IMR-90 (cell line): ENCODE data around the gene TPD52L2. TPM values are rescaled to one million over a fixed set of nuclear protein-coding genes. Genes with fewer than 3 reads are reported as not detected.

Experiments
- ATAC-seq: fragments of 200-7000 bp; cut with Tn5 transposase; 2 replicates; pipeline ENCODE4 v1.9.1; 2020; ENCODE audit warnings: low read depth, mild to moderate bottlenecking, moderate library complexity
- BruUV-seq: library from RNA; stranded (reverse); fragments of 400-500 nt; replicated peaks from 2 replicates; lab custom pipeline; 2021; lab: Mats Ljungman, UMichigan
- CTCF ChIA-PET: fragments of 300-600 bp; formaldehyde crosslinking; extraction: SDS; loops from one replicate; lab custom pipeline; 2021; ENCODE audit warnings: antibody characterized with exemption; lab: Yijun Ruan, JAX
- POLR2A ChIA-PET: fragments of 300-600 bp; sonication (Branson Sonifier 250); formaldehyde crosslinking; loops from one replicate; lab custom pipeline; 2022; ENCODE audit warnings: antibody characterized with exemption; ENCODE audit not compliant: unreplicated experiment; lab: Charles Lee
- DNase-seq: peaks from one replicate; pipeline ENCODE4 v3.0.0; 2013
- H2AFZ ChIP-seq: replicated peaks from 2 replicates; pipeline ENCODE3; 2013; ENCODE audit warnings: low read length, mild to moderate bottlenecking; ENCODE audit not compliant: poor library complexity
- H2AK5ac ChIP-seq: 2 replicates; pipeline ENCODE4 v1.6.1; 2013; ENCODE audit warnings: low read depth, low read length, inconsistent platforms
- H2AK9ac ChIP-seq: replicated peaks from 2 replicates; pipeline ENCODE3; 2013; ENCODE audit warnings: mild to moderate bottlenecking, low read depth, low read length, moderate library complexity; ENCODE audit not compliant: poor library complexity
- H2BK120ac ChIP-seq: 2 replicates; pipeline ENCODE4 v1.6.1; 2013; ENCODE audit warnings: low read depth, low read length, inconsistent platforms
- H2BK15ac ChIP-seq: 3 replicates; pipeline ENCODE4 v1.6.1; 2013; ENCODE audit warnings: low read depth, low read length, inconsistent platforms
- H2BK20ac ChIP-seq: 2 replicates; pipeline ENCODE4 v1.6.1; 2013; ENCODE audit warnings: low read depth, mild to moderate bottlenecking, inconsistent platforms, low read length, moderate library complexity
- H2BK5ac ChIP-seq: 2 replicates; pipeline ENCODE4 v1.6.1; 2013; ENCODE audit warnings: mild to moderate bottlenecking, low read depth, low read length, inconsistent platforms; ENCODE audit not compliant: poor library complexity, severe bottlenecking
- H3K14ac ChIP-seq: replicated peaks from 2 replicates; pipeline ENCODE4 v1.6.1; 2013; ENCODE audit warnings: low read depth, low read length, inconsistent platforms
- H3K18ac ChIP-seq: 2 replicates; pipeline ENCODE4 v1.6.1; 2013; ENCODE audit warnings: low read depth, low read length, control low read depth
- H3K23ac ChIP-seq: 2 replicates; pipeline ENCODE4 v1.6.1; 2013; ENCODE audit warnings: low read depth, low read length, inconsistent platforms
- H3K27ac ChIP-seq: 2 replicates; pipeline ENCODE4 v1.5.1; 2013; ENCODE audit warnings: mild to moderate bottlenecking, control low read depth, low read length; ENCODE audit not compliant: insufficient read depth
- H3K27me3 ChIP-seq: 2 replicates; pipeline ENCODE4 v1.6.1; 2013; ENCODE audit warnings: low read length; ENCODE audit not compliant: control insufficient read depth, insufficient read depth
- H3K36me3 ChIP-seq: 2 replicates; pipeline ENCODE4 v1.6.1; 2013; ENCODE audit warnings: low read length, mixed read lengths; ENCODE audit not compliant: control insufficient read depth, insufficient read depth
- H3K4ac ChIP-seq: 2 replicates; pipeline ENCODE4 v1.6.1; 2013; ENCODE audit warnings: low read depth, low read length, inconsistent platforms
- H3K4me1 ChIP-seq: 2 replicates; pipeline ENCODE4 v1.6.1; 2013; ENCODE audit warnings: low read length, mixed read lengths; ENCODE audit not compliant: control insufficient read depth, insufficient read depth
- H3K4me2 ChIP-seq: 2 replicates; pipeline ENCODE4 v1.6.1; 2013; ENCODE audit warnings: low read depth, mild to moderate bottlenecking, control low read depth, low read length, moderate library complexity
- H3K4me3 ChIP-seq: 2 replicates; pipeline ENCODE4 v1.5.1; 2013; ENCODE audit warnings: low read depth, mild to moderate bottlenecking, control low read depth, low read length, moderate library complexity; ENCODE audit not compliant: insufficient read depth
- H3K56ac ChIP-seq: 2 replicates; pipeline ENCODE4 v1.6.1; 2013; ENCODE audit warnings: low read length, inconsistent platforms; ENCODE audit not compliant: insufficient read depth; ENCODE audit errors: extremely low read depth
- H3K79me1 ChIP-seq, 2 experiments: 2 replicates each; pipeline ENCODE4 v1.6.1; 2013; ENCODE audit warnings: low read length in 2 of 2, inconsistent platforms in 1 of 2, low read depth in 1 of 2
- H3K9ac ChIP-seq: 2 replicates; pipeline ENCODE4 v1.6.1; 2013; ENCODE audit warnings: low read depth, low read length, control low read depth
- H3K9me1 ChIP-seq: 2 replicates; pipeline ENCODE4 v1.6.1; 2013; ENCODE audit warnings: low read length, inconsistent platforms; ENCODE audit not compliant: insufficient read depth
- H3K9me3 ChIP-seq: 2 replicates; pipeline ENCODE4 v1.6.1; 2013; ENCODE audit warnings: low read length; ENCODE audit not compliant: control insufficient read depth, insufficient read depth
- H4K20me1 ChIP-seq: 2 replicates; pipeline ENCODE4 v1.6.1; 2013; ENCODE audit warnings: low read length, inconsistent platforms; ENCODE audit not compliant: insufficient read depth
- H4K5ac ChIP-seq: 2 replicates; pipeline ENCODE4 v1.6.1; 2013; ENCODE audit warnings: mild to moderate bottlenecking, low read depth, low read length, control low read depth
- H4K8ac ChIP-seq, 2 experiments: 2 replicates each; pipeline ENCODE4 v1.6.1; 2013; ENCODE audit warnings: low read depth in 2 of 2, low read length in 2 of 2, control low read depth in 1 of 2, inconsistent platforms in 1 of 2
- H4K91ac ChIP-seq: 2 replicates; pipeline ENCODE4 v1.6.1; 2013; ENCODE audit warnings: low read depth, low read length, inconsistent platforms; ENCODE audit not compliant: insufficient read depth
- BHLHE40 ChIP-seq: fragments of 150-350 bp; IDR thresholded peaks from 2 replicates; pipeline ENCODE4 v1.6.1; 2016; ENCODE audit warnings: mild to moderate bottlenecking, low read depth, low read length
- CEBPB ChIP-seq: IDR thresholded peaks from 2 replicates; pipeline ENCODE4 v1.6.1; 2012; ENCODE audit warnings: low read depth, low read length, improper control_type of control experiment
- CHD1 ChIP-seq: IDR thresholded peaks from 2 replicates; pipeline ENCODE4 v1.6.1; 2012; ENCODE audit warnings: low read depth, low read length, improper control_type of control experiment
- FOS ChIP-seq: fragments of 150-350 bp; IDR thresholded peaks from 2 replicates; pipeline ENCODE4 v1.6.1; 2016; ENCODE audit warnings: low read depth, low read length
- MAFK ChIP-seq: IDR thresholded peaks from 2 replicates; pipeline ENCODE4 v1.6.1; 2012; ENCODE audit warnings: low read depth, low read length, improper control_type of control experiment
- MAZ ChIP-seq: IDR thresholded peaks from 2 replicates; pipeline ENCODE4 v1.6.1; 2012; ENCODE audit warnings: low read depth, mild to moderate bottlenecking, low read length, improper control_type of control experiment, moderate library complexity, borderline replicate concordance
- MXI1 ChIP-seq: IDR thresholded peaks from 2 replicates; pipeline ENCODE4 v1.6.1; 2012; ENCODE audit warnings: low read depth, mild to moderate bottlenecking, low read length, moderate library complexity, borderline replicate concordance
- NFE2L2 ChIP-seq: fragments of 150-350 bp; IDR thresholded peaks from 2 replicates; pipeline ENCODE4 v1.6.1; 2016; ENCODE audit warnings: low read depth, mild to moderate bottlenecking, low read length
- POLR2A ChIP-seq: IDR thresholded peaks from 2 replicates; pipeline ENCODE4 v1.6.1; 2012; ENCODE audit warnings: mild to moderate bottlenecking, low read depth, low read length
- RAD21 ChIP-seq: IDR thresholded peaks from 2 replicates; pipeline ENCODE4 v1.6.1; 2012; ENCODE audit warnings: low read length, improper control_type of control experiment
- RCOR1 ChIP-seq: IDR thresholded peaks from 2 replicates; pipeline ENCODE4 v1.6.1; 2012; ENCODE audit warnings: mild to moderate bottlenecking, low read length, improper control_type of control experiment; ENCODE audit not compliant: insufficient replicate concordance
- RFX5 ChIP-seq: IDR thresholded peaks from 2 replicates; pipeline ENCODE4 v1.8.0; 2012; ENCODE audit warnings: low read depth, mild to moderate bottlenecking, low read length, moderate library complexity
- SMC3 ChIP-seq: fragments of 150-350 bp; IDR thresholded peaks from 2 replicates; pipeline ENCODE4 v1.6.1; 2016; ENCODE audit warnings: low read depth, mild to moderate bottlenecking, antibody characterized with exemption, low read length, moderate library complexity
- whole genome bisulfite sequencing, 2 experiments: methylation state at CpG; one replicate each; pipeline versions ENCODE4 v1.1.5 to v1.1.7; 2013; ENCODE audit warnings: missing lambda C conversion rate in 2 of 2; ENCODE audit not compliant: insufficient read length in 1 of 2; ENCODE audit errors: extremely low coverage in 2 of 2; 5-methylcytosine and 5-hydroxymethylcytosine counted together
- dilution Hi-C: fragments of 300-500 bp; cut with HindIII; formaldehyde crosslinking; loops from one replicate; pipeline ENCODE4 v1.14.3; 2018; ENCODE audit warnings: low sequenced_read_pairs; ENCODE audit not compliant: unreplicated experiment
- in situ Hi-C: fragments of 300-500 bp; cut with MboI; formaldehyde crosslinking; loops from 3 replicates; pipeline ENCODE4 v1.14.3; 2019; ENCODE audit warnings: low sequenced_read_pairs, inconsistent platforms, mixed read lengths
- intact Hi-C: fragments of 100-400 bp; cut with micrococcal nuclease; formaldehyde crosslinking; loops from 2 replicates; pipeline ENCODE4 v1.10.0; 2022
- polyA plus RNA-seq, 3 experiments: library from polyadenylated mRNA; depleted of rRNA; stranded (reverse); fragments of >200 nt; gene quantifications; 2 replicates each; pipeline ENCODE4 v1.2.3, GENCODE V29; 2012; ENCODE audit warnings: low replicate concordance in 1 of 3
- total RNA-seq: library from RNA; depleted of rRNA; stranded (reverse); fragments of >200 nt; gene quantifications from 2 replicates; pipeline ENCODE4 v1.2.3, GENCODE V29; 2012
- TF ChIP-seq, protein P1 (sequence below): conservative IDR thresholded peaks from 2 replicates; pipeline ENCODE4 v1.5.1; 2012; ENCODE audit warnings: mild to moderate bottlenecking, low read depth, low read length, improper control_type of control experiment
- TF ChIP-seq, protein P2 (sequence below): fragments of 150-350 bp; IDR thresholded peaks from 2 replicates; pipeline ENCODE4 v1.6.1; 2017; ENCODE audit warnings: mild to moderate bottlenecking, antibody characterized with exemption, low read length, low read depth
- TF ChIP-seq, protein P3 (sequence below): fragments of 150-350 bp; IDR thresholded peaks from 2 replicates; pipeline ENCODE4 v1.6.1; 2016; ENCODE audit warnings: low read depth, mild to moderate bottlenecking, low read length, moderate library complexity, borderline replicate concordance

TPD52L2 gene
- total and polyA plus RNA-seq, 2 of the 4 experiments (the other 2 are of a cell fraction), result 113 to 189 TPM

DNA sequence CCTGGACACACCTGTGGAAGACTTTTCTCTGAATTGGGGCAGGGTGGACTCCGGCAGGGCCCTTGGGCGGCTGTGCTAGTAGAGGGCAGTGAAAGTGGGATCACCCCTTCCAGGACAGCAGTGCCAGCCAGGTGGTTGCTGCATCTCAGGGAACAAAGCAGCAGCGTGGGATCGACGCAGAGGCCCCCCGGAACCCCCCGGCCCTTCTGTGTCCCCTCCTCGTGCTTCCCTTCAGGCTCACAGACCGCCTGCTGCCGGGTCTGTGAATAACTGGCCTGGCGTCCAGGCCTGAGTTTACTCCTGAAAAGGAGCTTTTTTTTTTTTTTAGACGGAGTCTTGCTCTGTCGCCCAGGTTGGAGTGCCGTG lies 21.0 kb downstream of the TPD52L2 start:
- Histone ChIP-seq H3K4me3 (no peak overlapping the region), H3K9ac (no peak overlapping the region), H3K4ac (no peak overlapping the region), H4K91ac (no peak overlapping the region), H4K5ac (no peak overlapping the region), H2BK5ac (no peak overlapping the region), H3K18ac (no peak overlapping the region), H3K4me2 (no peak overlapping the region), H2AFZ (no peak overlapping the region), H3K9me1 (peaks cover 8% of the 10 kb centered on the region), H2BK15ac (no peak overlapping the region), H3K36me3 (peaks cover 82% of the 10 kb centered on the region), H3K79me1 (peaks cover 30 to 79% of the 10 kb centered on the region in 2 experiments), H3K14ac (no peak overlapping the region), H3K4me1 (peaks cover 9% of the 10 kb centered on the region), H2AK5ac (no peak overlapping the region), H3K27ac (no peak overlapping the region), H2BK20ac (no peak overlapping the region), H2BK120ac (no peak overlapping the region), H4K8ac (no peak overlapping the region), H3K23ac (no peak overlapping the region), H3K56ac (no peak overlapping the region), H2AK9ac (no peak overlapping the region), H3K9me3 (no peaks in the 10 kb centered on the region), H4K20me1 (peaks cover 82% of the 10 kb centered on the region), H3K27me3 (no peaks in the 10 kb centered on the region)
- TF ChIP-seq CHD1 (no peak), POLR2A (no peak), BHLHE40 (no peak), MAZ (no peak), CEBPB (no peak), MXI1 (no peak), SMC3 (no peak), RCOR1 (no peak), RAD21 (no peak), RFX5 (no peak), MAFK (no peak), FOS (no peak), NFE2L2 (no peak)
- TF ChIP-seq, protein P1, sequence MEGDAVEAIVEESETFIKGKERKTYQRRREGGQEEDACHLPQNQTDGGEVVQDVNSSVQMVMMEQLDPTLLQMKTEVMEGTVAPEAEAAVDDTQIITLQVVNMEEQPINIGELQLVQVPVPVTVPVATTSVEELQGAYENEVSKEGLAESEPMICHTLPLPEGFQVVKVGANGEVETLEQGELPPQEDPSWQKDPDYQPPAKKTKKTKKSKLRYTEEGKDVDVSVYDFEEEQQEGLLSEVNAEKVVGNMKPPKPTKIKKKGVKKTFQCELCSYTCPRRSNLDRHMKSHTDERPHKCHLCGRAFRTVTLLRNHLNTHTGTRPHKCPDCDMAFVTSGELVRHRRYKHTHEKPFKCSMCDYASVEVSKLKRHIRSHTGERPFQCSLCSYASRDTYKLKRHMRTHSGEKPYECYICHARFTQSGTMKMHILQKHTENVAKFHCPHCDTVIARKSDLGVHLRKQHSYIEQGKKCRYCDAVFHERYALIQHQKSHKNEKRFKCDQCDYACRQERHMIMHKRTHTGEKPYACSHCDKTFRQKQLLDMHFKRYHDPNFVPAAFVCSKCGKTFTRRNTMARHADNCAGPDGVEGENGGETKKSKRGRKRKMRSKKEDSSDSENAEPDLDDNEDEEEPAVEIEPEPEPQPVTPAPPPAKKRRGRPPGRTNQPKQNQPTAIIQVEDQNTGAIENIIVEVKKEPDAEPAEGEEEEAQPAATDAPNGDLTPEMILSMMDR, result no peak
- TF ChIP-seq, protein P2, sequence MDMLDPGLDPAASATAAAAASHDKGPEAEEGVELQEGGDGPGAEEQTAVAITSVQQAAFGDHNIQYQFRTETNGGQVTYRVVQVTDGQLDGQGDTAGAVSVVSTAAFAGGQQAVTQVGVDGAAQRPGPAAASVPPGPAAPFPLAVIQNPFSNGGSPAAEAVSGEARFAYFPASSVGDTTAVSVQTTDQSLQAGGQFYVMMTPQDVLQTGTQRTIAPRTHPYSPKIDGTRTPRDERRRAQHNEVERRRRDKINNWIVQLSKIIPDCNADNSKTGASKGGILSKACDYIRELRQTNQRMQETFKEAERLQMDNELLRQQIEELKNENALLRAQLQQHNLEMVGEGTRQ, result no peak
- TF ChIP-seq, protein P3, sequence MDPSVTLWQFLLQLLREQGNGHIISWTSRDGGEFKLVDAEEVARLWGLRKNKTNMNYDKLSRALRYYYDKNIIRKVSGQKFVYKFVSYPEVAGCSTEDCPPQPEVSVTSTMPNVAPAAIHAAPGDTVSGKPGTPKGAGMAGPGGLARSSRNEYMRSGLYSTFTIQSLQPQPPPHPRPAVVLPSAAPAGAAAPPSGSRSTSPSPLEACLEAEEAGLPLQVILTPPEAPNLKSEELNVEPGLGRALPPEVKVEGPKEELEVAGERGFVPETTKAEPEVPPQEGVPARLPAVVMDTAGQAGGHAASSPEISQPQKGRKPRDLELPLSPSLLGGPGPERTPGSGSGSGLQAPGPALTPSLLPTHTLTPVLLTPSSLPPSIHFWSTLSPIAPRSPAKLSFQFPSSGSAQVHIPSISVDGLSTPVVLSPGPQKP, result no peak
- 90% methylated on average over 6 of the region's 14 CpGs; no CpG with 5 or more reads in 1 of the 2 experiments for WGBS, 2 experiments
- ChIA-PET CTCF (interaction anchor here (0.6 kb wide), 1 partner anchor 40 kb away, joined by 3 read pairs; no protein-coding TSS in a partner anchor), POLR2A (no interaction called here)
- in situ Hi-C loops (no loop called here), intact Hi-C loops (no loop called here), dilution Hi-C loops (no loop called here)
- DNase-seq (no peak), ATAC-seq (no peak)
- BruUV-seq, result no TSS peak
